GM23338 (cell line): Measurements from ENCODE around the gene GNAS. TPM values are rescaled to one million over a fixed set of nuclear protein-coding genes. Genes with fewer than 3 reads are reported as not detected.

ENCODE experiments used
- ATAC-seq: fragments of 200-7000 bp; cut with Tn5 transposase; 3 replicates; pipeline ENCODE4 v1.9.1; 2020
- DNase-seq: peaks from one replicate; pipeline ENCODE4 v3.0.0-alpha.2; 2015; ENCODE audit warnings: low spot score
- H2AFZ ChIP-seq: fragments of 200-600 bp; sonication (generic); 2 replicates; pipeline ENCODE4 v1.8.0; 2016; ENCODE audit warnings: antibody characterized with exemption, mild to moderate bottlenecking, moderate library complexity
- H3F3A ChIP-seq: fragments of 200-600 bp; sonication (generic); replicated peaks from 2 replicates; pipeline ENCODE4 v1.8.0; 2017; ENCODE audit warnings: antibody characterized with exemption, mixed run types, low read depth
- H3K27ac ChIP-seq: fragments of 200-600 bp; sonication (generic); 2 replicates; pipeline ENCODE4 v1.6.1; 2016; ENCODE audit warnings: low read depth
- H3K27me3 ChIP-seq: fragments of 200-600 bp; sonication (generic); 2 replicates; pipeline ENCODE4 v1.8.0; 2016; ENCODE audit warnings: mild to moderate bottlenecking, mixed run types, moderate library complexity; ENCODE audit not compliant: insufficient read depth
- H3K36me3 ChIP-seq: fragments of 200-600 bp; sonication (generic); 2 replicates; pipeline ENCODE4 v1.8.0; 2016; ENCODE audit warnings: mild to moderate bottlenecking; ENCODE audit not compliant: insufficient read depth
- H3K4me1 ChIP-seq: fragments of 200-600 bp; sonication (generic); 2 replicates; pipeline ENCODE4 v1.8.0; 2016; ENCODE audit warnings: mild to moderate bottlenecking, moderate library complexity; ENCODE audit not compliant: insufficient read depth
- H3K4me2 ChIP-seq: fragments of 200-600 bp; sonication (generic); 2 replicates; pipeline ENCODE4 v1.7.1; 2017; ENCODE audit warnings: mixed run types
- H3K4me3 ChIP-seq: fragments of 200-600 bp; sonication (generic); 2 replicates; pipeline ENCODE4 v1.6.1; 2016; ENCODE audit warnings: mixed run types
- H3K79me2 ChIP-seq: fragments of 200-600 bp; sonication (generic); replicated peaks from 2 replicates; pipeline ENCODE4 v1.8.0; 2017; ENCODE audit warnings: mild to moderate bottlenecking; ENCODE audit not compliant: insufficient read depth
- H3K9me2 ChIP-seq: fragments of 200-600 bp; sonication (generic); 2 replicates; pipeline ENCODE4 v1.8.0; 2017; ENCODE audit not compliant: insufficient read depth
- H4K20me1 ChIP-seq: fragments of 200-600 bp; sonication (generic); replicated peaks from 2 replicates; pipeline ENCODE4 v1.8.0; 2017; ENCODE audit warnings: mild to moderate bottlenecking; ENCODE audit not compliant: insufficient read depth
- H3K27ac Mint-ChIP-seq: 2 replicates; pipeline ENCODE4 v1.8.0; 2020; ENCODE audit warnings: inconsistent platforms, mild to moderate bottlenecking, moderate library complexity, mixed read lengths
- H3K27me3 Mint-ChIP-seq: 3 replicates; pipeline ENCODE4 v1.8.0; 2022; ENCODE audit warnings: low read depth, mild to moderate bottlenecking, moderate library complexity, mixed read lengths, inconsistent platforms; ENCODE audit not compliant: insufficient read depth, poor library complexity
- H3K36me3 Mint-ChIP-seq: 3 replicates; pipeline ENCODE4 v1.8.0; 2021; ENCODE audit warnings: low read depth, mild to moderate bottlenecking, inconsistent platforms, moderate library complexity, mixed read lengths
- H3K4me1 Mint-ChIP-seq: 3 replicates; pipeline ENCODE4 v1.8.0; 2020; ENCODE audit warnings: mild to moderate bottlenecking, inconsistent platforms, mixed read lengths
- H3K4me3 Mint-ChIP-seq: 3 replicates; pipeline ENCODE4 v1.8.0; 2021; ENCODE audit warnings: moderate library complexity, mild to moderate bottlenecking, inconsistent platforms, mixed read lengths
- H3K9me3 Mint-ChIP-seq: 3 replicates; pipeline ENCODE4 v1.8.0; 2020; ENCODE audit warnings: moderate library complexity, mild to moderate bottlenecking, inconsistent platforms, mixed read lengths
- CREB1 ChIP-seq: fragments of 250-450 bp; sonication (Bioruptor Pico); IDR thresholded peaks from 2 replicates; pipeline ENCODE4 v1.5.0; 2020; ENCODE audit warnings: low read depth, mild to moderate bottlenecking, moderate library complexity
- CTCF ChIP-seq, 2 experiments: fragments of 200-600 bp in 1 of 2; sonication (generic) in 1 of 2; conservative IDR thresholded peaks; 2 replicates each; pipeline versions ENCODE4 v1.5.1 to v1.6.1; 2016 to 2017; ENCODE audit warnings: antibody characterized with exemption in 2 of 2, low read depth in 2 of 2, mild to moderate bottlenecking in 2 of 2, moderate library complexity in 1 of 2
- ETS1 ChIP-seq: IDR thresholded peaks from 2 replicates; pipeline ENCODE4 v1.6.1; 2016; ENCODE audit warnings: antibody characterized with exemption
- EZH2 ChIP-seq: fragments of 200-600 bp; sonication (generic); IDR thresholded peaks from one replicate; pipeline ENCODE4 v1.8.0; 2017; ENCODE audit warnings: antibody characterized with exemption, mild to moderate bottlenecking, low read depth; ENCODE audit not compliant: unreplicated experiment
- EZH2phosphoT487 ChIP-seq: fragments of 200-600 bp; sonication (generic); IDR thresholded peaks from one replicate; pipeline ENCODE4 v1.8.1; 2018; ENCODE audit warnings: antibody characterized with exemption; ENCODE audit not compliant: unreplicated experiment
- JUNB ChIP-seq: IDR thresholded peaks from one replicate; pipeline ENCODE4 v1.6.1; 2016; ENCODE audit warnings: antibody characterized with exemption; ENCODE audit not compliant: unreplicated experiment
- NANOG ChIP-seq: IDR thresholded peaks from 2 replicates; pipeline ENCODE4 v1.6.1; 2016; ENCODE audit warnings: antibody characterized with exemption, borderline replicate concordance
- POLR2AphosphoS5 ChIP-seq: IDR thresholded peaks from 2 replicates; pipeline ENCODE4 v1.6.1; 2016; ENCODE audit warnings: antibody characterized with exemption, low read depth
- REST ChIP-seq: IDR thresholded peaks from one replicate; pipeline ENCODE4 v1.6.1; 2018; ENCODE audit warnings: antibody characterized with exemption; ENCODE audit not compliant: unreplicated experiment
- STAT1 ChIP-seq: IDR thresholded peaks from one replicate; pipeline ENCODE4 v1.6.1; 2016; ENCODE audit warnings: antibody characterized with exemption; ENCODE audit not compliant: unreplicated experiment
- ZNF114 ChIP-seq: fragments of 250-450 bp; sonication (Bioruptor Pico); IDR thresholded peaks from 2 replicates; pipeline ENCODE4 v1.5.0; 2020; ENCODE audit warnings: mild to moderate bottlenecking, moderate library complexity
- ZNF331 ChIP-seq: fragments of 250-450 bp; sonication (Bioruptor Pico); IDR thresholded peaks from 2 replicates; pipeline ENCODE4 v1.5.0; 2020; ENCODE audit warnings: low read depth, mild to moderate bottlenecking, moderate library complexity
- ZNF462 ChIP-seq: fragments of 250-450 bp; sonication (Bioruptor Pico); IDR thresholded peaks from 2 replicates; pipeline ENCODE4 v1.5.0; 2020; ENCODE audit warnings: mild to moderate bottlenecking, moderate library complexity
- polyA plus RNA-seq: library from polyadenylated mRNA; unstranded; fragments of >200 nt; fragmentation: Nextera tagmentation; extraction: Ambion mirVana; gene quantifications from 2 replicates; pipeline ENCODE4 v1.2.1, GENCODE V29; 2016
- total RNA-seq: library from RNA; depleted of rRNA; stranded (reverse); fragments of >200 nt; shearing (Covaris generic); gene quantifications from 2 replicates; pipeline ENCODE4 v1.2.3, GENCODE V29; 2014

GNAS gene
- total and polyA plus RNA-seq, 2 experiments from 2014 or later = 917 to 1,042 TPM

GRCh38 chr20:58907320-58908137, 55.0 kb downstream of the GNAS start:
- Histone ChIP-seq H3K36me3 (peaks cover 83% of the 10 kb centered on the region), H3K79me2 (peaks cover 28% of the 10 kb centered on the region), H3K27ac (peak overlapping the region; percentile 21; the same call in 1 of the 2 replicates), H3K27me3 (no peaks in the 10 kb centered on the region), H3K4me1 (no peaks in the 10 kb centered on the region), H2AFZ (no peak overlapping the region), H3K4me3 (no peak overlapping the region), H3F3A (peaks cover 35% of the 10 kb centered on the region), H3K4me2 (no peak overlapping the region), H3K9me2 (no peaks in the 10 kb centered on the region), H4K20me1 (peaks cover 31% of the 10 kb centered on the region)
- H3K9me3 Mint-ChIP-seq = no peaks in the 10 kb centered on the region
- no peak for TF ChIP-seq ETS1
- no peak for TF ChIP-seq CTCF (conservative IDR thresholded peaks at IDR 0.05; ENCODE audit: low read depth in 2 of 2)
- no peak for TF ChIP-seq NANOG
- no peak for TF ChIP-seq STAT1
- TF ChIP-seq CREB1 (CRISPR knock-in tag) = no peak
- no peak for TF ChIP-seq JUNB
- TF ChIP-seq EZH2phosphoT487 = no peak
- TF ChIP-seq REST = no peak
- TF ChIP-seq ZNF114 (CRISPR knock-in tag) = no peak
- no peak for TF ChIP-seq ZNF331 (CRISPR knock-in tag)
- no peak for TF ChIP-seq ZNF462 (CRISPR knock-in tag)
- TF ChIP-seq EZH2 = no peak
- TF ChIP-seq POLR2AphosphoS5 = no peak
- no peak for DNase-seq
- 0 out of 2 replicates have a peak overlapping the region, but pooled peaks have one; percentile 21 for H3K27ac Mint-ChIP-seq
- H3K4me1 Mint-ChIP-seq = peaks cover 5% of the 10 kb centered on the region; the same call in 2 of the 3 replicates
- no peak for ATAC-seq
- H3K27me3 Mint-ChIP-seq = peaks cover 8% of the 10 kb centered on the region
- H3K36me3 Mint-ChIP-seq = peaks cover 98% of the 10 kb centered on the region
- no peak overlapping the region for H3K4me3 Mint-ChIP-seq
